HG03442 (cell line): ENCODE results near the gene POLR3A.
A peak's percentile ranks its signal among the peaks of the same experiment; 100 is the strongest.

Experiments
- ATAC-seq: cut with Tn5 transposase; IDR thresholded peaks from one replicate; pipeline ENCODE4 v1.9.1; 2021; ENCODE audit warnings: mild to moderate bottlenecking, moderate library complexity; ENCODE audit not compliant: unreplicated experiment

The POLR3A gene

DNA sequence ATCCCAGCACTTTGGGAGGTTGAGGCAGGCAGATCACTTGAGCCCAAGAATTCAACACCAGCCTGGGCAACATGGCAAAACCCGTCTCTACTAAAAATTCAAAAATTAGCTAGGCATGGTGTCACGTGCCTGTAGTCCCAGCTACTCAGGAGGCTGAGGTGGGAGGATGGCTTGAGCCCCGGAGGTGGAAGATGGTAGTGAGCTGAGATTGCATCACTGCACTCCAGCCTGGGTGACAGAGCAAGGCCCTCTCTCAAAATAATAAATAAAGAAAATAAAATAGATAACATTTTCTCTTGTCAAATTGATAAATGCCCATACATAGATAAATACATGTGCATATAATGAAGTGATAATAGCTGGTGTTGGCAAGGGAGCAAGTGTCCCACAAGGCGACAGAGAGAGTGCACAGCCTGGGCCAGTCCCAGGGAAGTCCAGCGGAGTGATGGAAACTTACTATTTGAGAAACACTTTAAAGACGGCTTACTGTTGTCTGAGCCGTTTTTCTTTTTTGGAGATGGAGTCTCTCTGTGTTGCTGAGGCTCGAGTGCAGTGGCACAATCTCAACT is 69.3 kb downstream of the POLR3A start:
- no peak for ATAC-seq

GRCh38 chr10:77959384-77959783 is 69.9 kb downstream of the POLR3A start:
- ATAC-seq = no peak

DNA sequence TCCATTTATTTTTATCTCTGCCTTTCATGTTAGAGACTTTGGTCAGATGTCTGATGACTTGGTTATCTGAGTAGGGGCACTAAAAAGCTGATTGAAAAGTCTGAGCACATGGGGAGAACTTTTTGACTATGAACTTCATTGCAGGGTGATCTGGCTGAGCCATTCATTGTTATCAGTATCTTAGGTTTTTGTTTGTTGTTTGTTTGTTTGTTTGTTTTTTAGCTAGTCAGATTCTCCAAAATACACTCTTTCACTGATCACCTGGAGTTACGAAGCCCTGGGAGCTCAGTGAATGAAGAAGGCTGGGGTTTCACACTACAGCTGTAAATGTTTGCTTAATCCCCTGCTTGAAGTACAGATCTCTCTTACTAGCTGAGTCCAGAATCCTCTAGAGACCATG is 74.2 kb downstream of the POLR3A start:
- ATAC-seq = no peak

- ATAC-seq = no peak
These were observed 80.1 kb downstream of the POLR3A start for GRCh38 chr10:77949167-77949566.

DNA sequence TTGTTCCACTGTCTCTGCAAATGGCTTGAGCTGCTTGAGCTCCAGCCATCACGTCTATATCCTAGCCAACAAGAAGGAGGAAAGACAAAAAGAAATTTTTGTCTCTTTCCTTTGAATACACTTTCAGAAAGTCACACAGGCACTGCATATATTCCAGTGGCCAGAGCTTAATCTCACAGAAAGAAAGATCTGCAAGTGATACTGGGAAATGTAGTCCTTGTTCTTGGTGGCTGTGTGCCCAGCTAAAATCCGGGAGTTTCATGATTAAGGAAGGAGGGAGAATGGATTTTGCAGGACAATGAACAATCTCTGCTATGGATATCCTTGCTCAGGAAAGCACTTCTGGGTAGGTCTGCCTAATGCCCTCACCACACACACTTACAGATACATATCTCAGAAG is 83.2 kb downstream of the POLR3A start:
- ATAC-seq = no peak

- ATAC-seq = no peak
These were observed 84.8 kb downstream of the POLR3A start for GRCh38 chr10:77944519-77944918.

DNA sequence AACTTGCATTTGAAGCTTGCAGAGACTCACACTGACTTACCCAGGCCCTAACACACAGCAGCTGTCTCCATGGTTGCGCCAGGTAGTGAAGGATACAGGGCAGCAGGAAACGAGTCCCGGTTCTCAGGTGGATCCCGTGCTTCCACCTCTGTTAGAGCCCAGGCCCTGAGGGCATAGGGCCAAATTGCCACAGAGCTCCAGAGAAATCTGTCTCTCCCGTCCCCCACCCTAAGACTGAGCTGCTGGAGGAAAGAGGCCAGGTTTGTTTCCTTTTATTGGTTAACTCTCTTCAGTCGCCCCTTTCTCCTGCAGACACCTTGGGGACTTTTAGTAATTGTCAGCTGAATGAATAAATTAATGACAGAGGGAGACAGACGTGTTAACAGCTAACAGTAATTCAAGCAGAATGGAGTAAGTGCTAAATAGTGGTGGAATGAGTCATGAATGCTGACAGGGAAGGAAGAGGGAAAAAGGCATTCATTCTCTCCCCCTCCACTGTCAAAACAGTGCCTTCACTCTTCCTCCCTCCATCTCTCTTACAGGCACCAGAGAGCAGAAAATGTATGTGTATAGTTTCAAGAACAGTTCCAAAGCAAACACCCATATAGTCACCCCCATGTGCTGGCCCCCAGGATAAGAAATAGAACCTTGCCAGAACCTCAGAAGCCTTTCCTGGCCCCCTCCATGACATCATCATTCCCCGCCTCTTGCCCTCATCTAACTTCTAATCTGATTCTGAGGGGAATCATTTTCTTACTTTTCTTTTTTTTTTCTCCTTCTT is 86.0 kb downstream of the POLR3A start:
- ATAC-seq = no peak

GRCh38 chr10:77941790-77942189 is 87.5 kb downstream of the POLR3A start:
- no peak for ATAC-seq

DNA sequence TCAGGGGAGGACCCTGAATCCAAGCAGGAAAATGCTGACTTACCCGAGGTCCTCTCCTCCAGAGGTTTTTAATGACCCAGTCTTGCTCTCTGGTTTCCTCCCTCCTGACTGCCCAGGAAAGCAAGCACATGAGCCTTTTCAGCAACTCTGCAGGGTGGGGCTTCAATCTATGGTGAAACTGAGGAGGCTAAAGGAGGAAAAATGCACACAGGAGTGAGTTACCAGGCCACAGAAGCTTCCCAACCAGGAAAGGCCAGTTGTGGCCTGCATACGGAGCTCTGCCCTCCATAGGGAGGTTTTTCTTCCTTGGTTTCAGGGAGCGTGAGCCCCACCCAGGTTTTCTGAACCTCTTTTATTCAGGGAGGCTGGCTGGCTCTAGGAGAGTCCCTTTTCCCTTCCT is 88.7 kb downstream of the POLR3A start:
- no peak for ATAC-seq

- no peak for ATAC-seq
These were observed 89.1 kb downstream of the POLR3A start for GRCh38 chr10:77940225-77940624.

- no peak for ATAC-seq
These were observed 89.7 kb downstream of the POLR3A start for GRCh38 chr10:77939561-77940001.

GRCh38 chr10:77936697-77937567 is 92.4 kb downstream of the POLR3A start:
- no peak for ATAC-seq

DNA sequence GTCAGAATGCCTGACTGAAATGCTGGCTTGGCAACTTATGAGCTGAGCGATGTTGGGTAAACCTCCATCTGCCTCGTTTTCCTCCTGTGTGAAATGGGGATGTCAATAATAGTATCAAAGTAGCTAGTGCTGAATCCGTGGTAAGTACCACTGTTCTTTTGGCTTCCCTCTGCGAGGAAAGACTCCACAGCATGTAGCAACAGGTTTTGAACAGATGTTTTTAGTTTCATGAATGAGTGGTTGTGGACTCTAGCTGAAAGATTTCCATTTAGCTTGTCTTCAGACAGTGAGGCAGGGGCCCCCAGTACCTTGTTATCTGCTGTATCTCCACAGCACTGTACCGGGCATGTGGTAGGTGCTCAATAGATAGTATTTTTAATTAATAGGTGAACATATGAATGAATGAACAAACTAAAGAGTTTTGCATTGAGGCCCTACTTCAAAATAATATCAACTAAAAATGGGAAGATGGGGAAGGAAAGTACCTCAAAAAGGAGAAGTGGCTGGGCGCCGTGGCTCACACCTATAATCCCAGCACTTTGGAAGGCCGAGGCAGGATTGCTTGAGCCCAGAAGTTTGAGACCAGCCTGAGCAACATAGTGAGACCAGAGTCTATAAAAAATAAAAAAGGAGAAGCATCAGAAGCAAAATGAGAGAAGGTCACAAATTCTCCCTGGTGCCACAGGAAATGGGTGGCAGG is 97.1 kb downstream of the POLR3A start:
- no peak for ATAC-seq

- ATAC-seq = no peak
These were observed 101.7 kb downstream of the POLR3A start for GRCh38 chr10:77927402-77928246.

GRCh38 chr10:77926566-77927401 is 102.5 kb downstream of the POLR3A start, which contains the start of gene DLG5:
DLG5 (minus strand) TSS chr10:77926755; CDS start chr10:77926520, 235 bp downstream.
- peak; percentile 58 for ATAC-seq

DNA sequence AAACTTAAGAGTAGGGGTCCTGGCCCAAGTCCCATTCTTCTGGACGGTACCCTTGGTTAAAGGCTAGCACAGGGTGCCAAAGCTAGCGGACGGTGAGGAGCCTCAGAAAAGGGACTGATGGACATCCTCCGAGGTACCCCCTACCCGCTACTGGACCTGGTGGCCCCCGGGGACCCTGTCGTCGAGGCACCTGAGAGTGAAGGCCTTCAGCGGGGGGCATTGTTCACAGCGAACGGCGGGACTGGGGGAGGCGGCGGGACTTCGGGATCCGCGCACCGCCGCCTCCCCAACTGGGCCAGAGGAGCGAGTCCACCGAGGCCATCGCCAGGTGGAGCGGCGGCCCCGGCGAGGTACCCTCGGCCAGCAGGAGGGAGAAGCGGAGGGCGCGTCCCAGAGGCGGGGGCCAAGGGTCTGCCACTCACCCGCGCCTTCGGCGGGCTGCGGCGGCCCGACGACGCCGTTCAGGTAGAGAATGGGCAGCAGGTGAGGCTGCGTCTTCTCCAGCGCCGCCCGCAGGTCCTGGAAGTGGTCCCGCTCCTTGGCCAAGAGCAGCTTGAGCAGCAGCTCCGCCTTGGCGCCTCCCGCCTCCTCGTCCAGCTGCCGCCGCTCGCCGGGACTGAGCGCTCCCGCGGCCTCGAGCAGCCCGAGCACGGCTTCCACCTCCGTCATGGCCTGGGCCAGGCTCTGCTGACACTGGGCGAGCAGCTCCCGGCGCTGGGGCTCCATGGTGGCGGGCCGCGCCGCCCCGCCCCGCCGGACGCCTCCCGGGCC is 103.3 kb downstream of the POLR3A start:
- ATAC-seq = peak; percentile 42

- no peak for ATAC-seq
These were observed 103.9 kb downstream of the POLR3A start for GRCh38 chr10:77925410-77925794.

DNA sequence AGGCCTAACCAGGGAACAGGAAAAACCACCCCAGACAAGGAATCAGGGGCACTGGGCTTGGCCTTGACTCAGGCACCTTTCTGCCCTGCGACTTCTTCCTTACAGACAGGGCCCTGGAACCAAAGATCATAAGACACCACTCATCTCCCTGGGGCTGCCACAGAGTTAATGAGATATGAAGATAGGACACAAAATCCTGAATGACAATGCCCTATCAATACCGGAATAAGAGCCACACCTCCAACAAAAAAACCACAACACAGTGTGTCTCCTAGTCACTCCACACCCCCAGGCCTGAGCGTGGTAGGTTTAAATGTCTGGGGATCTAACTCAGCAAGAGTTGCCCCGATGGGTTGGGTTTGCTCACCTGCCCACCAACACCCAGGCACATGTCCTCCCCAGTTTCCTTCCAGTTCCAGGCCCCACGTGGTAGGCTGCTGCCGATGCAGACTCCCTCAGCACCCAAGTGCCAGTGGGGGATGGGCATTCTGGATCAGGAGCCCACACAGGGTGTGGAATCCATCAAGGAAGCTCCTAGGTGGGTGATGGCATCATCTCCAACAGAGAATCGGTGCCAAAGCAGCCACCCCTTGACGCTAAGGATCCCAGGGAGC is 106.6 kb downstream of the POLR3A start:
- no peak for ATAC-seq
